DOHH2 (cell line): ENCODE data around the gene JUNB.
A peak's percentile ranks its signal among the peaks of the same experiment; 100 is the strongest.

Source experiments
- H3F3A ChIP-seq: fragments of 200-600 bp; sonication (generic), shearing (Covaris generic); 2 replicates; pipeline ENCODE4 v1.6.0; 2016; ENCODE audit warnings: antibody characterized with exemption, mild to moderate bottlenecking; ENCODE audit not compliant: control insufficient read depth, insufficient read depth
- H3K27ac ChIP-seq: fragments of 200-600 bp; sonication (generic); 2 replicates; pipeline ENCODE4 v1.5.1; 2014; ENCODE audit warnings: low read depth, mild to moderate bottlenecking, low read length, moderate library complexity
- H3K27me3 ChIP-seq: fragments of 200-600 bp; sonication (generic); 2 replicates; pipeline ENCODE4 v1.6.1; 2014; ENCODE audit warnings: mild to moderate bottlenecking, low read length, mixed read lengths; ENCODE audit not compliant: control insufficient read depth
- H3K36me3 ChIP-seq: fragments of 200-600 bp; sonication (generic); 2 replicates; pipeline ENCODE4 v1.6.1; 2014; ENCODE audit warnings: mild to moderate bottlenecking, low read length, moderate library complexity, mixed read lengths; ENCODE audit not compliant: control insufficient read depth
- H3K4me1 ChIP-seq: fragments of 200-600 bp; sonication (generic); 2 replicates; pipeline ENCODE4 v1.6.1; 2014; ENCODE audit warnings: mild to moderate bottlenecking, low read length, mixed read lengths; ENCODE audit not compliant: control insufficient read depth
- H3K4me2 ChIP-seq: fragments of 200-600 bp; sonication (generic); 2 replicates; pipeline ENCODE4 v1.6.0; 2014; ENCODE audit warnings: mild to moderate bottlenecking, low read length, moderate library complexity
- H3K4me3 ChIP-seq: fragments of 200-600 bp; sonication (generic); 2 replicates; pipeline ENCODE4 v1.5.1; 2014; ENCODE audit warnings: mild to moderate bottlenecking, low read length, mixed read lengths
- H3K79me2 ChIP-seq: fragments of 200-600 bp; sonication (generic); 2 replicates; pipeline ENCODE4 v1.6.1; 2014; ENCODE audit warnings: mild to moderate bottlenecking, low read length, mixed read lengths; ENCODE audit not compliant: control insufficient read depth
- H3K9me2 ChIP-seq: fragments of 200-600 bp; sonication (generic); replicated peaks from 2 replicates; pipeline ENCODE4 v1.6.1; 2014; ENCODE audit warnings: mild to moderate bottlenecking, low read length, mixed read lengths; ENCODE audit not compliant: control insufficient read depth
- H3K9me3 ChIP-seq: fragments of 200-600 bp; sonication (generic); 2 replicates; pipeline ENCODE4 v1.6.1; 2014; ENCODE audit warnings: antibody characterized with exemption, low read length, mixed read lengths; ENCODE audit not compliant: control insufficient read depth, insufficient read depth
- H4K20me1 ChIP-seq: fragments of 200-600 bp; sonication (generic); 2 replicates; pipeline ENCODE4 v1.6.0; 2014; ENCODE audit warnings: low read depth, mild to moderate bottlenecking, antibody characterized with exemption, low read length, moderate library complexity; ENCODE audit not compliant: control insufficient read depth, insufficient read depth
- EZH2phosphoT487 ChIP-seq: fragments of 200-600 bp; sonication (generic); IDR thresholded peaks from 2 replicates; pipeline ENCODE4 v1.6.1; 2017; ENCODE audit warnings: borderline replicate concordance, mild to moderate bottlenecking, antibody characterized with exemption, low read length, moderate library complexity, mixed read lengths
- TF ChIP-seq, protein P1 (sequence below): fragments of 200-600 bp; sonication (generic); IDR thresholded peaks from one replicate; pipeline ENCODE4 v1.5.1; 2014; ENCODE audit warnings: antibody characterized with exemption, mild to moderate bottlenecking, low read depth, low read length; ENCODE audit not compliant: poor library complexity, severe bottlenecking

The JUNB gene

GRCh38 chr19:12764698-12765097, 26.6 kb upstream of the JUNB start:
- no peak overlapping the region for H3K4me3 ChIP-seq
- no peaks in the 10 kb centered on the region for H4K20me1 ChIP-seq
- H3K9me3 ChIP-seq: no peaks in the 10 kb centered on the region
- H3K27ac ChIP-seq: no peak overlapping the region
- H3K9me2 ChIP-seq: no peaks in the 10 kb centered on the region
- no peaks in the 10 kb centered on the region for H3K27me3 ChIP-seq
- no peak for TF ChIP-seq EZH2phosphoT487
- TF ChIP-seq, protein P1, sequence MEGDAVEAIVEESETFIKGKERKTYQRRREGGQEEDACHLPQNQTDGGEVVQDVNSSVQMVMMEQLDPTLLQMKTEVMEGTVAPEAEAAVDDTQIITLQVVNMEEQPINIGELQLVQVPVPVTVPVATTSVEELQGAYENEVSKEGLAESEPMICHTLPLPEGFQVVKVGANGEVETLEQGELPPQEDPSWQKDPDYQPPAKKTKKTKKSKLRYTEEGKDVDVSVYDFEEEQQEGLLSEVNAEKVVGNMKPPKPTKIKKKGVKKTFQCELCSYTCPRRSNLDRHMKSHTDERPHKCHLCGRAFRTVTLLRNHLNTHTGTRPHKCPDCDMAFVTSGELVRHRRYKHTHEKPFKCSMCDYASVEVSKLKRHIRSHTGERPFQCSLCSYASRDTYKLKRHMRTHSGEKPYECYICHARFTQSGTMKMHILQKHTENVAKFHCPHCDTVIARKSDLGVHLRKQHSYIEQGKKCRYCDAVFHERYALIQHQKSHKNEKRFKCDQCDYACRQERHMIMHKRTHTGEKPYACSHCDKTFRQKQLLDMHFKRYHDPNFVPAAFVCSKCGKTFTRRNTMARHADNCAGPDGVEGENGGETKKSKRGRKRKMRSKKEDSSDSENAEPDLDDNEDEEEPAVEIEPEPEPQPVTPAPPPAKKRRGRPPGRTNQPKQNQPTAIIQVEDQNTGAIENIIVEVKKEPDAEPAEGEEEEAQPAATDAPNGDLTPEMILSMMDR: no peak
- H3F3A ChIP-seq: no peaks in the 10 kb centered on the region
- peaks cover 3% of the 10 kb centered on the region; the same call in 1 of the 2 replicates for H3K4me1 ChIP-seq
- no peak overlapping the region for H3K4me2 ChIP-seq
- no peaks in the 10 kb centered on the region for H3K79me2 ChIP-seq
- no peaks in the 10 kb centered on the region for H3K36me3 ChIP-seq

DNA sequence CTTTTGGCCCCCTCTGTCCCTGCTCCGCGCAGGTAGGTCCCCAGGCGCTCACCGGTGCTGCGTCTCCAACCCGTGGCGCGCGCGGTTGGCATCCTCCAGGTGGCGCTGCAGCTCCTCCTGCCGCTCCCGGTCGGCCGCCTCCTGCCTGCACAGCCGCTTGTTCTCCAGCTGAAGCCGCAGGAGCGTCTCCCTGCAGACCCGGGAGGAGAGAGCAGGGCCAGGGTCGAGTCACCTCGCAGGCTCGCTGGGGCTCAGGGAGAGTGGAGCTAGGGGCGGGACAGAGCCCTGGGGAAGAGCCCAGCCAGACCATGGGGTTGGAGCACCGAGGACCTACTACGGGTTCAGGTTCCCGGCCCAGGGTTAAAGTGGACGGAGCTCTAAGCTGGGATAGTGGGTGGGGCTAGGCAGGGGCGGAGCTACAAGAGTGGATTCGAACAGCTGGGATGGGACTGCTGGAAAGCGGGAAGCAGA, 25.2 kb upstream of the JUNB start:
- TF ChIP-seq, protein P1: peak; percentile 75
- no peak for TF ChIP-seq EZH2phosphoT487
- Histone ChIP-seq H3F3A (no peaks in the 10 kb centered on the region), H3K79me2 (no peaks in the 10 kb centered on the region), H3K9me3 (no peaks in the 10 kb centered on the region), H3K27ac (no peak overlapping the region), H4K20me1 (no peaks in the 10 kb centered on the region), H3K27me3 (no peaks in the 10 kb centered on the region), H3K4me3 (peak overlapping the region; percentile 64), H3K9me2 (no peaks in the 10 kb centered on the region), H3K36me3 (no peaks in the 10 kb centered on the region), H3K4me1 (peaks cover 3% of the 10 kb centered on the region; the same call in 1 of the 2 replicates), H3K4me2 (peak overlapping the region; percentile 79)

DNA sequence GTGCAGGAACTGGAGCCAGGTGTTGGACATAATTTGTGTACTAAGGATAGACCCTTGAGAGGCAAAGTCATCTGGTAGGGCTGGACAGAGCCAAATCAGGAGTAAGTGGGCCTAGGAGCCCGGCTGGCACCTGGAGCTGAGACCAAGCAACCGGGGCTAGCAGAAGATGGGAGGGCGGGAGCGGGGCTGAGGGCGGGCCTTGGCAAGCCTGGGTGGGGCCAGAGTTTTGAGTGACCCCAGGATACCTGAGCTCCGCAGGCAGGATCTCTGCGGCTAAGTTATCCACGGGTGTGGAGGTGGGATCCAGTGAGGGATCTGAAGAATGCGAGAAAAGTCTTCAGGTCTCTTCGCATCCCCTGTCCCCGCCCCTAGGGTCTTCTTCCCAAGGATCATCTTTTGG, 24.1 kb upstream of the JUNB start:
- no peak overlapping the region for H3K27ac ChIP-seq
- no peaks in the 10 kb centered on the region for H3F3A ChIP-seq
- H3K4me1 ChIP-seq: peaks cover 3% of the 10 kb centered on the region; the same call in 1 of the 2 replicates
- H3K27me3 ChIP-seq: no peaks in the 10 kb centered on the region
- no peaks in the 10 kb centered on the region for H3K79me2 ChIP-seq
- no peaks in the 10 kb centered on the region for H3K9me2 ChIP-seq
- H4K20me1 ChIP-seq: no peaks in the 10 kb centered on the region
- H3K36me3 ChIP-seq: no peaks in the 10 kb centered on the region
- no peaks in the 10 kb centered on the region for H3K9me3 ChIP-seq
- H3K4me3 ChIP-seq: no peak overlapping the region
- TF ChIP-seq, protein P1: no peak
- TF ChIP-seq EZH2phosphoT487: no peak
- H3K4me2 ChIP-seq: no peak overlapping the region
